Endothelial cell of umbilical vein (primary cell): ENCODE results near the gene UBE2S. TPM values are rescaled to one million over a fixed set of nuclear protein-coding genes. Genes with fewer than 3 reads are reported as not detected.
A peak's percentile ranks its signal among the peaks of the same experiment; 100 is the strongest.

Experiments
- BruUV-seq: library from RNA; stranded (reverse); fragments of 400-500 nt; replicated peaks from 2 replicates; lab custom pipeline; 2021; lab: Mats Ljungman, UMichigan
- CTCF ChIA-PET: fragments of 300-600, 350-600 bp; sonication (Branson Sonifier 250); formaldehyde crosslinking; loops from one replicate; lab custom pipeline; 2021; ENCODE audit warnings: antibody characterized with exemption, inconsistent platforms; lab: Charles Lee
- POLR2A ChIA-PET: fragments of 300-600, 350-600 bp; sonication (Branson Sonifier 250); formaldehyde crosslinking; loops from one replicate; lab custom pipeline; 2021; ENCODE audit warnings: antibody characterized with exemption, inconsistent platforms; lab: Charles Lee
- DNase-seq: peaks from one replicate; pipeline ENCODE4 v3.0.0-alpha.2; 2011; ENCODE audit warnings: low read depth, low spot score
- FAIRE-seq: peaks from 2 replicates; lab custom pipeline; 2011; peaks lifted over from hg19 to GRCh38; lab: Jason Lieb, UNC
- H2AFZ ChIP-seq: 2 replicates; pipeline ENCODE4 v1.6.0; 2012; ENCODE audit warnings: low read depth, low read length, control low read depth, inconsistent platforms
- H3K27ac ChIP-seq: 2 replicates; pipeline ENCODE4 v1.5.1; 2011; ENCODE audit warnings: low read depth, mild to moderate bottlenecking, control low read depth, low read length, moderate library complexity; ENCODE audit not compliant: insufficient read depth
- H3K27me3 ChIP-seq, 2 experiments: 2 replicates each; pipeline versions ENCODE4 v1.6.0 to v1.6.1; 2011; ENCODE audit warnings: low read length in 2 of 2, mixed read lengths in 1 of 2; ENCODE audit not compliant: control insufficient read depth in 2 of 2, insufficient read depth in 2 of 2
- H3K36me3 ChIP-seq, 2 experiments: 2 replicates in 1 of 2; 3 replicates in 1 of 2; pipeline ENCODE4 v1.5.1; 2011; ENCODE audit warnings: low read length in 2 of 2, mild to moderate bottlenecking in 1 of 2, moderate library complexity in 1 of 2; ENCODE audit not compliant: control insufficient read depth in 2 of 2, insufficient read depth in 2 of 2; ENCODE audit errors: extremely low read depth in 1 of 2
- H3K4me1 ChIP-seq: 3 replicates; pipeline ENCODE4 v1.5.1; 2011; ENCODE audit warnings: mild to moderate bottlenecking, low read length; ENCODE audit not compliant: control insufficient read depth, insufficient read depth; ENCODE audit errors: extremely low read depth
- H3K4me2 ChIP-seq: 2 replicates; pipeline ENCODE4 v1.6.1; 2011; ENCODE audit warnings: low read length, control low read depth, mixed read lengths; ENCODE audit not compliant: insufficient read depth
- H3K4me3 ChIP-seq, 3 experiments: fragments of 200-600 bp in 1 of 3; sonication (generic), shearing (Covaris generic) in 1 of 3; replicated peaks in 1 of 3; 2 replicates each; pipeline ENCODE4 v1.5.1; 2011 to 2016; ENCODE audit warnings: control low read depth in 3 of 3, low read length in 3 of 3, mild to moderate bottlenecking in 2 of 3, inconsistent platforms in 1 of 3, low read depth in 1 of 3, moderate library complexity in 1 of 3; ENCODE audit not compliant: insufficient read depth in 1 of 3
- H3K79me2 ChIP-seq: 2 replicates; pipeline ENCODE4 v1.6.0; 2012; ENCODE audit warnings: low read length, inconsistent platforms; ENCODE audit not compliant: control insufficient read depth, insufficient read depth
- H3K9ac ChIP-seq: replicated peaks from 2 replicates; pipeline ENCODE3; 2011; ENCODE audit warnings: low read length, control low read depth; ENCODE audit not compliant: insufficient read depth; ENCODE audit errors: extremely low read depth
- H3K9me1 ChIP-seq: replicated peaks from 3 replicates; pipeline ENCODE4 v1.6.0; 2011; ENCODE audit warnings: mild to moderate bottlenecking, low read length; ENCODE audit not compliant: control insufficient read depth, insufficient read depth; ENCODE audit errors: extremely low read depth
- H3K9me3 ChIP-seq: replicated peaks from 2 replicates; pipeline ENCODE4 v1.5.1; 2012; ENCODE audit warnings: low read length, inconsistent platforms; ENCODE audit not compliant: control insufficient read depth, insufficient read depth
- H4K20me1 ChIP-seq: replicated peaks from 2 replicates; pipeline ENCODE3; 2011; ENCODE audit warnings: mild to moderate bottlenecking, low read length; ENCODE audit not compliant: control insufficient read depth, insufficient read depth; ENCODE audit errors: extremely low read depth
- EZH2 ChIP-seq: IDR thresholded peaks from 2 replicates; pipeline ENCODE4 v1.6.1; 2012; ENCODE audit warnings: borderline replicate concordance, low read depth, mild to moderate bottlenecking, moderate library complexity, low read length, inconsistent platforms; ENCODE audit not compliant: severe bottlenecking
- MAX ChIP-seq: IDR thresholded peaks from 2 replicates; pipeline ENCODE4 v1.6.1; 2011; ENCODE audit not compliant: insufficient read depth, insufficient read length
- POLR2AphosphoS5 ChIP-seq: IDR thresholded peaks from 2 replicates; pipeline ENCODE4 v1.6.1; 2012; ENCODE audit warnings: low read depth, mild to moderate bottlenecking, control low read depth, low read length, moderate library complexity; ENCODE audit not compliant: insufficient read depth
- dilution Hi-C: fragments of 300-500 bp; cut with MboI; formaldehyde crosslinking; loops from one replicate; pipeline ENCODE4 v1.15.0; 2019; ENCODE audit warnings: low sequenced_read_pairs; ENCODE audit not compliant: extremely low pct_ligation_motif_present
- intact Hi-C: fragments of 100-400 bp; cut with micrococcal nuclease; formaldehyde crosslinking; loops from one replicate; pipeline ENCODE4 v1.10.0; 2022
- polyA plus RNA-seq, 4 experiments: library from polyadenylated mRNA; depleted of rRNA in 3 of 4; stranded (reverse) in 3 of 4; unstranded in 1 of 4; fragments of >200 nt; gene quantifications; 2 replicates each; pipeline versions ENCODE4 v1.2.1 to v1.2.3, GENCODE V29; 2011 to 2012; ENCODE audit warnings: missing spikeins in 1 of 4
- total RNA-seq: library from RNA; stranded (reverse); gene quantifications from 2 replicates; pipeline ENCODE4 v1.2.3, GENCODE V29; 2021

UBE2S gene
- total and polyA plus RNA-seq, 2 donors (not counting 3 experiments of a cell fraction or from before 2014, with no cell fraction given), result 183 to 257 TPM

- no peak for FAIRE-seq
- Histone ChIP-seq H3K27ac (no peak overlapping the region), H3K9ac (no peak overlapping the region), H3K4me2 (no peak overlapping the region), H4K20me1 (no peaks in the 10 kb centered on the region), H3K9me1 (no peaks in the 10 kb centered on the region), H3K9me3 (no peaks in the 10 kb centered on the region), H2AFZ (no peak overlapping the region), H3K4me3 (no peak overlapping the region), H3K79me2 (no peaks in the 10 kb centered on the region), H3K36me3 (peaks cover 0 to 3% of the 10 kb centered on the region in 2 experiments), H3K4me1 (no peaks in the 10 kb centered on the region), H3K27me3 (peaks cover 16 to 21% of the 10 kb centered on the region in 2 experiments)
- TF ChIP-seq EZH2 (peak; percentile 78), POLR2AphosphoS5 (no peak)
- CTCF ChIA-PET, result interaction anchor here (1.2 kb wide), 1 partner anchor 15 kb away, joined by 3 read pairs; no protein-coding TSS in a partner anchor
- dilution Hi-C loops, result no loop called here
- POLR2A ChIA-PET, result no interaction called here
- BruUV-seq, result no TSS peak
- intact Hi-C loops, result no loop called here
- DNase-seq, result no peak
These were observed 44.6 kb upstream of the UBE2S start for GRCh38 chr19:55451965-55452748.

- BruUV-seq, result no TSS peak
- POLR2A ChIA-PET, result no interaction called here
These were observed 43.8 kb upstream of the UBE2S start for GRCh38 chr19:55451163-55451964.

More at GRCh38 chr19:55451163-55451964, 43.8 kb upstream of the UBE2S start:
- dilution Hi-C loops, result no loop called here
- intact Hi-C loops, result no loop called here
- DNase-seq (no peak), FAIRE-seq (no peak)
- no peaks in the 10 kb centered on the region for H3K9me1 ChIP-seq
- no peaks in the 10 kb centered on the region for H4K20me1 ChIP-seq
- H3K9ac ChIP-seq, result no peak overlapping the region
- peaks cover 0 to 3% of the 10 kb centered on the region in 2 experiments for H3K36me3 ChIP-seq
- H3K79me2 ChIP-seq, result no peaks in the 10 kb centered on the region
- CTCF ChIA-PET, result interaction anchor here (1.2 kb wide), 1 partner anchor 16 kb away, joined by 3 read pairs; no protein-coding TSS in a partner anchor
- H3K27me3 ChIP-seq, result peaks cover 20 to 21% of the 10 kb centered on the region in 2 experiments
- no peak overlapping the region for H3K4me3 ChIP-seq
- H2AFZ ChIP-seq, result no peak overlapping the region
- H3K27ac ChIP-seq, result no peak overlapping the region
- H3K4me2 ChIP-seq, result no peak overlapping the region
- no peak for TF ChIP-seq MAX
- peak; percentile 92 for TF ChIP-seq EZH2
- no peaks in the 10 kb centered on the region for H3K9me3 ChIP-seq
- H3K4me1 ChIP-seq, result no peaks in the 10 kb centered on the region
